ENCODE results near the gene LIMS1.
A peak's percentile ranks its signal among the peaks of the same experiment; 100 is the strongest.

Gene LIMS1

DNA sequence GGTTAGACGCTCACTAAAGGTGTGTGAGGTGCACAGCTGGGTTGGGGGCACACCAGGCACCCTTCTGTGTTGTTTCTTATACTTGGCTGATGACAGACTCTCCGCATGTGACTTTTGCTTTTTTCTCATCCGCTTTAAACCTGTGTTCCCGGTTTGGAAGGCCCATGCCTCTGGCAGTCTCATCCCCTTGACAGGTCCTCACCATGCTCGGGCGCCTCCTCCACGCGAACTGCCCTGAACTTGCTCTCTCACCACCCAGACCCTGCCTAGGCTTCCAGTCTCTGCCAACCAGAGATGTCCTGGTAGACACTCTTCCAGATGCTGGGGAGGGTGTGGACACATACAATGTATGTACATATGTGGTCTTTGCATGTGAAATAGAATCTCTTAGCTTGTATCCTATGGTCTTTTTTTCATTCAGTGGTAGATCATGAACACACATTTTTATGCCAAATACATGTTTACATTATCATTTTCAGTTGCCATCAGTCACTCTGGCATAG, 79.8 kb downstream of the LIMS1 start:
- H3K4me1 Mint-ChIP-seq = peaks cover 78% of the 10 kb centered on the region
- no peak for DNase-seq
- H3K27me3 Mint-ChIP-seq (ENCODE audit: low read depth, poor library complexity) = peaks cover 3% of the 10 kb centered on the region
- H3K36me3 Mint-ChIP-seq (ENCODE audit: low read depth) = no peaks in the 10 kb centered on the region
- H3K9me3 Mint-ChIP-seq = no peaks in the 10 kb centered on the region
- H3K4me3 Mint-ChIP-seq = peak overlapping the region; percentile 28
- peak overlapping the region; percentile 95 for H3K27ac Mint-ChIP-seq
- TF ChIP-seq, protein P1, sequence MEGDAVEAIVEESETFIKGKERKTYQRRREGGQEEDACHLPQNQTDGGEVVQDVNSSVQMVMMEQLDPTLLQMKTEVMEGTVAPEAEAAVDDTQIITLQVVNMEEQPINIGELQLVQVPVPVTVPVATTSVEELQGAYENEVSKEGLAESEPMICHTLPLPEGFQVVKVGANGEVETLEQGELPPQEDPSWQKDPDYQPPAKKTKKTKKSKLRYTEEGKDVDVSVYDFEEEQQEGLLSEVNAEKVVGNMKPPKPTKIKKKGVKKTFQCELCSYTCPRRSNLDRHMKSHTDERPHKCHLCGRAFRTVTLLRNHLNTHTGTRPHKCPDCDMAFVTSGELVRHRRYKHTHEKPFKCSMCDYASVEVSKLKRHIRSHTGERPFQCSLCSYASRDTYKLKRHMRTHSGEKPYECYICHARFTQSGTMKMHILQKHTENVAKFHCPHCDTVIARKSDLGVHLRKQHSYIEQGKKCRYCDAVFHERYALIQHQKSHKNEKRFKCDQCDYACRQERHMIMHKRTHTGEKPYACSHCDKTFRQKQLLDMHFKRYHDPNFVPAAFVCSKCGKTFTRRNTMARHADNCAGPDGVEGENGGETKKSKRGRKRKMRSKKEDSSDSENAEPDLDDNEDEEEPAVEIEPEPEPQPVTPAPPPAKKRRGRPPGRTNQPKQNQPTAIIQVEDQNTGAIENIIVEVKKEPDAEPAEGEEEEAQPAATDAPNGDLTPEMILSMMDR (IDR thresholded peaks at IDR 0.05) = no peak

GRCh38 chr2:108614659-108615058, 80.4 kb downstream of the LIMS1 start:
- H3K27me3 Mint-ChIP-seq (ENCODE audit: low read depth, poor library complexity) = peaks cover 3% of the 10 kb centered on the region
- no peak overlapping the region for H3K27ac Mint-ChIP-seq
- H3K4me1 Mint-ChIP-seq = peaks cover 78% of the 10 kb centered on the region
- no peaks in the 10 kb centered on the region for H3K36me3 Mint-ChIP-seq (ENCODE audit: low read depth)
- TF ChIP-seq, protein P1 (IDR thresholded peaks at IDR 0.05) = no peak
- DNase-seq = no peak
- H3K4me3 Mint-ChIP-seq = peak overlapping the region; percentile 9
- H3K9me3 Mint-ChIP-seq = no peaks in the 10 kb centered on the region

DNA sequence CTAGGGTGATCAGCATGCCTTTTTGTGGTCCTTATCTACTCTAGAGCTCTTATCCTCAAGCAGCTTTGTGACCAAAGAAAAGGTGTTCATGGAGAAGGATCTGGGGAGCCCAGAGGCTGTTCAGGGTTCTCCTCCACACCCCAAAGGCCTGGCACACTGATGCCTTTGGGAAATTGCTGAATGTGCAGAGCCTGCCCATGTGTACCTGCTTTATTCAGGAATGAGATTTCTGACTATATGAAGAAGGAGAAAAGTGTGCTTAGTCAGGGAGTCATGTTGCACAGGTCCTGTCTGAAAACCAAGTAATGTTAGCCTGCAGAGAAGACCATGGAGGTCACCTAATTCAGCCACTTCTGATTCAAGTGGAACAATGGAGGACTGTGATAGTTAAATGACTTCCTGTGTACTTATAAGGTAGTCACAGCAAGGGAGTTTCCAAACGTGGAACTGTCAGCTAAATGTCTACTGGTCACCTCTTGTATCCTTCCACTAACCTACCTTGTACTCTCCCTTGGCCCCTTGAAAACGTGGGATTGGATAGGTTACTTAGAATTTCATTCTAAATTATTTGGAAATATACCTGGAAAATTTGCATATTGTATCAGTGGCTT, 81.3 kb downstream of the LIMS1 start:
- Mint-ChIP-seq H3K27ac (peak overlapping the region; percentile 65), H3K27me3 (ENCODE audit: low read depth, poor library complexity) (peaks cover 3% of the 10 kb centered on the region), H3K4me1 (peaks cover 87% of the 10 kb centered on the region), H3K4me3 (peak overlapping the region; percentile 33), H3K9me3 (no peaks in the 10 kb centered on the region), H3K36me3 (ENCODE audit: low read depth) (no peaks in the 10 kb centered on the region)
- DNase-seq = no peak
- TF ChIP-seq, protein P1 (IDR thresholded peaks at IDR 0.05) = no peak

GRCh38 chr2:108616318-108616717, 82.0 kb downstream of the LIMS1 start:
- H3K36me3 Mint-ChIP-seq (ENCODE audit: low read depth) = no peaks in the 10 kb centered on the region
- no peak for DNase-seq
- H3K4me1 Mint-ChIP-seq = peaks cover 94% of the 10 kb centered on the region
- H3K9me3 Mint-ChIP-seq = no peaks in the 10 kb centered on the region
- peak overlapping the region; percentile 44 for H3K27ac Mint-ChIP-seq
- peak overlapping the region; percentile 27 for H3K4me3 Mint-ChIP-seq
- H3K27me3 Mint-ChIP-seq (ENCODE audit: low read depth, poor library complexity) = peaks cover 3% of the 10 kb centered on the region
- TF ChIP-seq, protein P1 (IDR thresholded peaks at IDR 0.05) = no peak

- Mint-ChIP-seq H3K27me3 (ENCODE audit: low read depth, poor library complexity) (peaks cover 3% of the 10 kb centered on the region), H3K4me1 (peaks cover 99% of the 10 kb centered on the region), H3K4me3 (peak overlapping the region; percentile 27), H3K36me3 (ENCODE audit: low read depth) (no peaks in the 10 kb centered on the region), H3K9me3 (no peaks in the 10 kb centered on the region), H3K27ac (peak overlapping the region; percentile 44)
- no peak for DNase-seq
- TF ChIP-seq, protein P1 (IDR thresholded peaks at IDR 0.05) = no peak
Observed at GRCh38 chr2:108616751-108617161, 82.5 kb downstream of the LIMS1 start.

GRCh38 chr2:108617617-108618016, 83.3 kb downstream of the LIMS1 start:
- Mint-ChIP-seq H3K4me1 (peaks cover 100% of the 10 kb centered on the region), H3K36me3 (ENCODE audit: low read depth) (no peaks in the 10 kb centered on the region), H3K9me3 (no peaks in the 10 kb centered on the region), H3K27ac (peak overlapping the region; percentile 94), H3K4me3 (peak overlapping the region; percentile 49), H3K27me3 (ENCODE audit: low read depth, poor library complexity) (peaks cover 3% of the 10 kb centered on the region)
- no peak for DNase-seq
- TF ChIP-seq, protein P1 (IDR thresholded peaks at IDR 0.05) = no peak

Data from nephron progenitor cell (in vitro differentiated cells).